Trophoblast cell (in vitro differentiated cells and primary cell): ENCODE data around the gene EPHB2.

Experiments used
- DNase-seq, 2 donors: peaks; one replicate each; pipeline ENCODE4 v3.0.0-alpha.2; 2016
- H2AFZ ChIP-seq: 2 replicates; pipeline ENCODE4 v1.6.1; 2013; ENCODE audit warnings: low read length, moderate library complexity, mild to moderate bottlenecking; ENCODE audit not compliant: insufficient read depth, poor library complexity
- H2AK5ac ChIP-seq: 2 replicates; pipeline ENCODE4 v1.6.1; 2013; ENCODE audit warnings: mild to moderate bottlenecking, low read length
- H2BK120ac ChIP-seq: 2 replicates; pipeline ENCODE4 v1.6.1; 2013; ENCODE audit warnings: low read length, mild to moderate bottlenecking, moderate library complexity; ENCODE audit not compliant: insufficient read depth, poor library complexity
- H2BK12ac ChIP-seq: 2 replicates; pipeline ENCODE4 v1.6.1; 2013; ENCODE audit warnings: mild to moderate bottlenecking, low read length, moderate library complexity
- H2BK5ac ChIP-seq: 2 replicates; pipeline ENCODE4 v1.6.1; 2013; ENCODE audit warnings: low read length, low read depth, moderate library complexity, mild to moderate bottlenecking; ENCODE audit not compliant: poor library complexity
- H3K14ac ChIP-seq: 2 replicates; pipeline ENCODE4 v1.6.1; 2013; ENCODE audit warnings: mild to moderate bottlenecking, low read length
- H3K18ac ChIP-seq: 2 replicates; pipeline ENCODE4 v1.6.1; 2013; ENCODE audit warnings: mild to moderate bottlenecking, low read length
- H3K23ac ChIP-seq: 2 replicates; pipeline ENCODE4 v1.6.1; 2013; ENCODE audit warnings: low read length
- H3K27ac ChIP-seq: 2 replicates; pipeline ENCODE4 v1.5.1; 2013; ENCODE audit warnings: low read depth, mild to moderate bottlenecking, inconsistent platforms, low read length, moderate library complexity
- H3K27me3 ChIP-seq: 2 replicates; pipeline ENCODE4 v1.6.1; 2013; ENCODE audit warnings: inconsistent platforms, mild to moderate bottlenecking, low read length, moderate library complexity; ENCODE audit not compliant: insufficient read depth
- H3K36me3 ChIP-seq, 2 experiments: 1 replicate in 1 of 2; 2 replicates in 1 of 2; pipeline ENCODE4 v1.6.1; 2013; ENCODE audit warnings: low read length in 2 of 2, mild to moderate bottlenecking in 2 of 2, moderate library complexity in 1 of 2; ENCODE audit not compliant: insufficient read depth in 2 of 2, control insufficient read depth in 1 of 2
- H3K4ac ChIP-seq: 2 replicates; pipeline ENCODE4 v1.6.1; 2013; ENCODE audit warnings: low read depth, mild to moderate bottlenecking, low read length, moderate library complexity
- H3K4me1 ChIP-seq, 2 experiments: 1 replicate in 1 of 2; 2 replicates in 1 of 2; pipeline ENCODE4 v1.6.1; 2013; ENCODE audit warnings: low read length in 2 of 2, mild to moderate bottlenecking in 2 of 2, moderate library complexity in 1 of 2; ENCODE audit not compliant: insufficient read depth in 2 of 2, control insufficient read depth in 1 of 2
- H3K4me2 ChIP-seq: 2 replicates; pipeline ENCODE4 v1.6.1; 2013; ENCODE audit warnings: inconsistent platforms, mild to moderate bottlenecking, low read length, moderate library complexity
- H3K4me3 ChIP-seq: 2 replicates; pipeline ENCODE4 v1.5.1; 2013; ENCODE audit warnings: mild to moderate bottlenecking, low read depth, low read length, inconsistent platforms
- H3K79me1 ChIP-seq: one replicate; pipeline ENCODE4 v1.6.1; 2013; ENCODE audit warnings: low read length
- H3K79me2 ChIP-seq: 2 replicates; pipeline ENCODE4 v1.6.1; 2013; ENCODE audit warnings: low read length, mild to moderate bottlenecking; ENCODE audit not compliant: control insufficient read depth, insufficient read depth, poor library complexity
- H3K9ac ChIP-seq: 2 replicates; pipeline ENCODE4 v1.6.1; 2013; ENCODE audit warnings: mild to moderate bottlenecking, low read length
- H3K9me3 ChIP-seq: 2 replicates; pipeline ENCODE4 v1.6.1; 2013; ENCODE audit warnings: low read depth, mild to moderate bottlenecking, control low read depth, inconsistent platforms, low read length; ENCODE audit not compliant: insufficient read depth
- H4K12ac ChIP-seq: 2 replicates; pipeline ENCODE4 v1.6.1; 2013; ENCODE audit warnings: low read depth, mild to moderate bottlenecking, low read length, moderate library complexity
- H4K8ac ChIP-seq: 2 replicates; pipeline ENCODE4 v1.6.1; 2013; ENCODE audit warnings: low read depth, mild to moderate bottlenecking, low read length, moderate library complexity
- H4K91ac ChIP-seq: one replicate; pipeline ENCODE4 v1.6.1; 2013; ENCODE audit warnings: low read depth, mild to moderate bottlenecking, low read length, moderate library complexity
- WGBS: extraction: QIAGEN DNeasy Blood & Tissue Kit; methylation state at CpG from one replicate; pipeline ENCODE4 v1.1.7; 2013; ENCODE audit warnings: missing lambda C conversion rate; ENCODE audit not compliant: insufficient read length, insufficient coverage; ENCODE audit errors: extremely low coverage; 5-methylcytosine and 5-hydroxymethylcytosine counted together

The EPHB2 gene

DNA sequence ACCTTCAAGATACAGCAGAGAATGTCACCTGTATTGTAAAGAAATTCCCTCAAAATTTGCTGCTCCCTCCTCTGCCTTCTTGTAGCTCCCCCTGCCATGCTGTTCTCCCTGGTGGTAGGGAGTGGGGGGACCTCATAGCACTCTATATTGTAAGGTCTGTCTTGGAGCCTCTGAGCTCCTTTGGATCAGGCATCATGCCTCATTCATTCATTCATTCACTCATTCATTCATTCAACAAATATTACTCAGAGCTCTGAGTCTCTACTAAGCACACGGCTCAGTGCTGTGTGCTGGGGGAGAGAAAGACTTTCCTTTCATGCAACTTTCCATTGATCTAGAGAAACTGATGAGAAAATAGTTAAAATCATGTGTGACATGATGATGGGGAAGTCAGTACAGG lies 27.1 kb upstream of the EPHB2 start:
- Histone ChIP-seq H3K23ac (no peak overlapping the region), H4K12ac (no peak overlapping the region), H3K27me3 (no peaks in the 10 kb centered on the region), H3K4me1 (no peaks in the 10 kb centered on the region), H4K91ac (no peak overlapping the region), H3K79me2 (no peaks in the 10 kb centered on the region), H2BK12ac (no peak overlapping the region), H3K18ac (no peak overlapping the region), H3K4me3 (no peak overlapping the region), H2BK5ac (no peak overlapping the region), H2AFZ (no peak overlapping the region), H3K4me2 (no peak overlapping the region), H3K27ac (no peak overlapping the region), H2AK5ac (no peak overlapping the region), H3K9ac (no peak overlapping the region), H4K8ac (no peak overlapping the region), H2BK120ac (no peak overlapping the region), H3K9me3 (peaks cover 2% of the 10 kb centered on the region), H3K79me1 (no peaks in the 10 kb centered on the region), H3K4ac (no peak overlapping the region), H3K14ac (no peak overlapping the region), H3K36me3 (no peaks in the 10 kb centered on the region)
- WGBS, result no CpG with 5 or more reads among the region's 1 CpG
- DNase-seq, result no peak

DNA sequence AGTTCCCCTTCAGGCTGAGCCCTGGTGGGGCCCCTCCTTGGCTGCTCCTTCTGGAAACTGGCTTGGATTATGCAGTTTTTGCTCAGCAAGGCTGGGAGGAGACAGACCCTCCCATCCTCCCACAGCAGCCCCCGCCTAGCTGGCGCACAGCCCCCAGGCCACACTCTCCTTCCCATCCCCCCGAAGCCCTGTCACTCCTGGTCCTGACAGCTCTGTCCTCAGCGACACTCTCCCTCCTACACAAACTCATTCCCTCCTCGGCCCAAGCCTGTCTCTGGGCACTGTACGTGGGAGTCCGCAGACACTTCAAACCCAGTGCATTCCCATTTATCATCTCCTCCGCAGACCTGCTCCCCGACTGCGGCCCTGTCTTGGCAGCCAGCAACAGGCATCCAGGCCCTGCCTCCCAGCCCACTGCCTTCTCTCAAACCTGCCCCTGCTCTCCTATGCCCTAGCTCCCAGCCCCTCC lies 25.0 kb upstream of the EPHB2 start:
- H3K9ac ChIP-seq, result no peak overlapping the region
- H3K4me3 ChIP-seq, result peak overlapping the region; percentile 1
- H3K27ac ChIP-seq, result no peak overlapping the region
- no peak overlapping the region for H2AK5ac ChIP-seq
- DNase-seq, result no peak
- H2BK5ac ChIP-seq, result no peak overlapping the region
- no peak overlapping the region for H2BK120ac ChIP-seq
- H3K4ac ChIP-seq, result no peak overlapping the region
- H3K27me3 ChIP-seq, result no peaks in the 10 kb centered on the region
- H3K9me3 ChIP-seq, result no peaks in the 10 kb centered on the region
- H2BK12ac ChIP-seq, result no peak overlapping the region
- H3K14ac ChIP-seq, result no peak overlapping the region
- no peak overlapping the region for H4K8ac ChIP-seq
- no peak overlapping the region for H4K91ac ChIP-seq
- H3K4me1 ChIP-seq, result no peaks in the 10 kb centered on the region
- H3K18ac ChIP-seq, result no peak overlapping the region
- no peaks in the 10 kb centered on the region for H3K79me1 ChIP-seq
- H4K12ac ChIP-seq, result no peak overlapping the region
- H3K4me2 ChIP-seq, result no peak overlapping the region
- no CpG with 5 or more reads among the region's 10 CpGs for WGBS
- no peak overlapping the region for H3K23ac ChIP-seq
- no peaks in the 10 kb centered on the region for H3K79me2 ChIP-seq
- no peak overlapping the region for H2AFZ ChIP-seq
- H3K36me3 ChIP-seq, result no peaks in the 10 kb centered on the region

DNA sequence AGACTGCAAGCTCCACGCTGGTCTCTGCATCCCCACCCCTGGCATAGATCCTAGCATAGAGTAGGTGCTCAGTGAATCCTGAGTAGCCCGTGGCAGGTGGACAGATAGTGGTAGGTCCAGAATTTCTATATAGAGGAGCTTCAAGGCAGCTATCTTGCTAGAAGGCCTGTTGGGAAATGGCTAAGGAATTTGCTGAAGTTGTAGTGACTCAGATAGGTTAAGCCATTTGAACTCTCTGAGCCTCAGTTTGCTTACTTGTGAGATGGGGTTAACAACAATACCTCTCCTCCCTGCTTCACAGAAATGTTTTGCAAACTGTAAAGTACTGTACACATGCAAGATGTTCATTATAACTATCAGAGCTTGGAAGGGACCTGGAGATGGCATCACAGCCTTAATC lies 23.4 kb upstream of the EPHB2 start:
- WGBS, result no CpG with 5 or more reads among the region's 2 CpGs
- Histone ChIP-seq H2BK120ac (no peak overlapping the region), H3K9ac (peak overlapping the region; percentile 33), H3K36me3 (no peaks in the 10 kb centered on the region), H3K4me3 (no peak overlapping the region), H2AFZ (no peak overlapping the region), H3K18ac (no peak overlapping the region), H2AK5ac (no peak overlapping the region), H2BK12ac (no peak overlapping the region), H3K4me2 (no peak overlapping the region), H4K91ac (no peak overlapping the region), H2BK5ac (no peak overlapping the region), H3K4ac (no peak overlapping the region), H3K79me2 (no peaks in the 10 kb centered on the region), H3K4me1 (no peaks in the 10 kb centered on the region), H3K14ac (no peak overlapping the region), H3K27ac (no peak overlapping the region), H3K9me3 (no peaks in the 10 kb centered on the region), H4K12ac (no peak overlapping the region), H3K79me1 (no peaks in the 10 kb centered on the region), H3K27me3 (no peaks in the 10 kb centered on the region), H3K23ac (no peak overlapping the region), H4K8ac (no peak overlapping the region)
- no peak for DNase-seq

DNA sequence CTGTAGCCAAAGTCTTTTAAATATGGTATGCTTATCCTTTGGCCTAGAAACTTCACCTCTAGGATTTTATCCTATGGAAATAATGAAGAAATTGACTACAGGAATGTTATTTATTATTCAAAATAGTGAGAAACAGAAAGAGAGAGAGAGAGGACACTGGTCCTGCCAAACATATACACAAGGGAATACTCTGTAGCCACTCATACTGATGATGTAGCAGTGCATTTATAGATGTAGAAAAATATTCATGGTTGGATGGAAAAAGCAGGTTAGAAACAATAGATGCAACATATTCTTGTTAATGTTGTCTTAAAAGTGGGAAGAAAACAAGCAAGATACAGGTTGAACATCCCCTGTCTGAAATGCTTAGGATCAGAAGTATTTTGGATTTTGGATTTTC lies 22.2 kb upstream of the EPHB2 start:
- Histone ChIP-seq H3K79me1 (no peaks in the 10 kb centered on the region), H2BK120ac (no peak overlapping the region), H3K9me3 (no peaks in the 10 kb centered on the region), H2BK5ac (no peak overlapping the region), H2AFZ (no peak overlapping the region), H3K36me3 (no peaks in the 10 kb centered on the region), H3K4me2 (no peak overlapping the region), H3K18ac (no peak overlapping the region), H4K91ac (no peak overlapping the region), H4K12ac (no peak overlapping the region), H2AK5ac (no peak overlapping the region), H3K79me2 (no peaks in the 10 kb centered on the region), H3K27ac (no peak overlapping the region), H3K4me1 (no peaks in the 10 kb centered on the region), H3K14ac (no peak overlapping the region), H3K9ac (no peak overlapping the region), H3K23ac (no peak overlapping the region), H3K4me3 (no peak overlapping the region), H3K4ac (no peak overlapping the region), H2BK12ac (no peak overlapping the region), H3K27me3 (no peaks in the 10 kb centered on the region), H4K8ac (no peak overlapping the region)
- DNase-seq, result no peak
